IPS-18c (cell line): ENCODE results near the gene PIK3R3.

ENCODE experiments used
- H3K4me3 ChIP-seq: 2 replicates; pipeline ENCODE4 v1.7.0; 2013; ENCODE audit warnings: low read depth, mild to moderate bottlenecking, low read length, moderate library complexity; ENCODE audit not compliant: insufficient read depth
- H3K9me3 ChIP-seq: one replicate; pipeline ENCODE4 v1.6.1; 2013; ENCODE audit warnings: mild to moderate bottlenecking, low read length, moderate library complexity; ENCODE audit not compliant: control insufficient read depth, insufficient read depth

PIK3R3 gene

DNA sequence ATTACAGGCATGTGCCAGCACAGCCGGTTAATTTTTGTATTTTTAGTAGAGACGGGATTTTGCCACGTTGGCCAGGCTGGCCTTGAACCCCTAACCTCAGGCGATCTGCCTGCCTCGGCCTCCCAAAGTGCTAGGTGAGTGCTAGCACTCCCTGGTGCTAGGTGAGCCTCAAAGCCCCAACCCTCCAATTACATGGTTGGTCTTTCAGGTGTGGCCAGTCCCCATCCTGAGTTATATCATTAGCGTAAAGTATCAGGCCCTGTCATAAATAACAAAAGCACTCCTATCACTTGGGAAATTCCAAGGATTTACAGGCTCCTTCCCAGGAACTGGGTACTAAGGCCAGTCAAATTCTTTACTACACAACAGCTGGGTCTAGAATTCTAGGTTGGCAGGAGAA lies 138.0 kb downstream of the PIK3R3 start:
- no peaks in the 10 kb centered on the region for H3K9me3 ChIP-seq
- H3K4me3 ChIP-seq: no peak overlapping the region
